ENCODE results near the gene WNT1. TPM values are rescaled to one million over a fixed set of nuclear protein-coding genes. Genes with fewer than 3 reads are reported as not detected.
A peak's percentile ranks its signal among the peaks of the same experiment; 100 is the strongest.

WNT1 gene
- total and polyA plus RNA-seq, 9 of the 15 experiments (the other 6 are each of a cell fraction or from before 2014, with no cell fraction given): not detected

DNA sequence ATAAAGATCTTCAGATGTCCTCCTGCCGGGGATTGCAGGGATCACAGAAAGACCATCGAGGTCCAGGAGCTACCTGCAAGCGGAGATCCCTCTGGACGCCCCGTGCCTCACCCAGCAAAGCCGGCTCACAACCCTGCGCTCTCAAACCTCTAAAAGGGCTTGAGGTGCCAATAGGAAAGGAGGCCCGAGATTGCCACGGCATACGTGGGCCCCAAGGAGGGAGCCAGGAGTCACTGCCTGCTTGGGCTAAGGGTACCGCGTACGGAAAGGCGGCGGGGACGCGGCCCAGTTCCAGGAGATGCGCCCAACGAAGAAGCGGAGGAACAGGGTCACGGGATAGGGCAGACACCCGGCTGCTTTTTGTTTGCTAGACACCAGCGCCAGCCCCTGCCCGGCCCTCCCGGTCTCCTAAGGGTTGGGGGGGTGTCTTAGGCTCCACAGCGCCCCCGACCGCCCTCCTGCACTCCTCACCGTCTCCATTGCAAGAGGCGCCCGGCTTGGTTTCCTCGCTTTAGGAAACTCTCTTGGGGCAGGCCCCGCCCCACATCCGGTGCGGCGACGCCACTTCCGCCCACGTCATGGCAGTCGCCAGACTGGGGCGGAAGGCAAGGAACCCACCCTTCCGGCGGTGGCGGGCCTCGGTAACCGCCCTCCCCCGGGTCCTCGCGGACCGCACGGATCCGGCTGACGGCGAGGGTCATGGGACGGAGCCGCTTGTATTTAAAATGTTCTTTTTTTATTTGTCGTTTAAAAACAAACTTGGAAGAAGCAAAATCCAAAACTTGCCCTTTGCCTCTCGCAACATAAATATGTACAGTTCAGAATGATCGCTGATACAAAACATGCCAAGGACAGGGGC is 40.4 kb downstream of the WNT1 start, which contains the start of gene PRKAG1 (continued):
- no peak for TF ChIP-seq CHD7 (IDR thresholded peaks at IDR 0.05; ENCODE audit: low read depth, low read length)
- TF ChIP-seq, protein P1, sequence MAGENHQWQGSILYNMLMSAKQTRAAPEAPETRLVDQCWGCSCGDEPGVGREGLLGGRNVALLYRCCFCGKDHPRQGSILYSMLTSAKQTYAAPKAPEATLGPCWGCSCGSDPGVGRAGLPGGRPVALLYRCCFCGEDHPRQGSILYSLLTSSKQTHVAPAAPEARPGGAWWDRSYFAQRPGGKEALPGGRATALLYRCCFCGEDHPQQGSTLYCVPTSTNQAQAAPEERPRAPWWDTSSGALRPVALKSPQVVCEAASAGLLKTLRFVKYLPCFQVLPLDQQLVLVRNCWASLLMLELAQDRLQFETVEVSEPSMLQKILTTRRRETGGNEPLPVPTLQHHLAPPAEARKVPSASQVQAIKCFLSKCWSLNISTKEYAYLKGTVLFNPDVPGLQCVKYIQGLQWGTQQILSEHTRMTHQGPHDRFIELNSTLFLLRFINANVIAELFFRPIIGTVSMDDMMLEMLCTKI (IDR thresholded peaks at IDR 0.05; ENCODE audit: partially characterized antibody): no peak
- peak; percentile 62; the same call in 1 of the 2 replicates for TF ChIP-seq KLF13 (tag; IDR thresholded peaks at IDR 0.05; ENCODE audit: borderline replicate concordance, low read depth)
- no peak for TF ChIP-seq E2F3 (CRISPR knock-in tag; IDR thresholded peaks at IDR 0.05)
- peak; percentile 90 for TF ChIP-seq ATF7 (IDR thresholded peaks at IDR 0.05)
- TF ChIP-seq SP1 (CRISPR knock-in tag; IDR thresholded peaks at IDR 0.05): peak; percentile 90
- no peak for TF ChIP-seq PCBP2 (IDR thresholded peaks at IDR 0.05; ENCODE audit: low read depth, low read length, poor library complexity, severe bottlenecking)
- no peak for TF ChIP-seq ZNF785 (CRISPR knock-in tag; IDR thresholded peaks at IDR 0.05)
- no peak for TF ChIP-seq ZNF239 (CRISPR knock-in tag; IDR thresholded peaks at IDR 0.05)
- TF ChIP-seq ZBTB5 (IDR thresholded peaks at IDR 0.05): no peak
- no peak for TF ChIP-seq ZNF347 (CRISPR knock-in tag; IDR thresholded peaks at IDR 0.05; ENCODE audit: low read depth)
- no peak for TF ChIP-seq ZNF146 (CRISPR knock-in tag; IDR thresholded peaks at IDR 0.05; ENCODE audit: unreplicated experiment)
- 0 out of 2 replicates have a peak, but pooled peaks have one; percentile 23 for TF ChIP-seq SMARCA5 (IDR thresholded peaks at IDR 0.05)

Measured in K562 (cell line).